WTC11 (cell line): ENCODE measurements around the gene PRPSAP1. TPM values are rescaled to one million over a fixed set of nuclear protein-coding genes. Genes with fewer than 3 reads are reported as not detected.

Experiments used
- ATAC-seq: fragments of 200-7000 bp; cut with Tn5 transposase; 2 replicates; pipeline ENCODE4 v1.10.0; 2021; ENCODE audit warnings: mild to moderate bottlenecking, moderate library complexity
- CTCF ChIA-PET: fragments of 300-600 bp; sonication (Branson Sonifier 250); formaldehyde crosslinking; loops from one replicate; lab custom pipeline; 2021; ENCODE audit warnings: antibody characterized with exemption; lab: Charles Lee
- POLR2A ChIA-PET: fragments of 350-600 bp; sonication (Branson Sonifier 250); formaldehyde crosslinking; loops from one replicate; lab custom pipeline; 2021; ENCODE audit warnings: antibody characterized with exemption; lab: Charles Lee
- DNase-seq: peaks from one replicate; pipeline ENCODE4 v3.0.0; 2021; ENCODE audit warnings: low spot score
- H3K27ac Mint-ChIP-seq: 2 replicates; pipeline ENCODE4 v1.8.0; 2021; ENCODE audit warnings: mixed read lengths
- H3K27me3 Mint-ChIP-seq: 2 replicates; pipeline ENCODE4 v1.8.0; 2021; ENCODE audit warnings: low read depth, mild to moderate bottlenecking, moderate library complexity, mixed read lengths
- H3K36me3 Mint-ChIP-seq: 2 replicates; pipeline ENCODE4 v1.8.0; 2021; ENCODE audit warnings: mixed read lengths
- H3K4me1 Mint-ChIP-seq: 2 replicates; pipeline ENCODE4 v1.8.0; 2022; ENCODE audit warnings: mixed read lengths
- H3K4me3 Mint-ChIP-seq: 2 replicates; pipeline ENCODE4 v1.8.0; 2021; ENCODE audit warnings: mild to moderate bottlenecking, moderate library complexity, mixed read lengths
- H3K9me3 Mint-ChIP-seq: 2 replicates; pipeline ENCODE4 v1.8.0; 2021; ENCODE audit warnings: mixed read lengths
- EMX1 ChIP-seq: fragments of 250-450 bp; sonication (Bioruptor Pico); IDR thresholded peaks from 2 replicates; pipeline ENCODE4 v1.8.0; 2021; ENCODE audit warnings: mild to moderate bottlenecking
- ESRRA ChIP-seq: sonication (generic); formaldehyde crosslinking; IDR thresholded peaks from 2 replicates; pipeline ENCODE4 v1.8.1; 2022; ENCODE audit warnings: mild to moderate bottlenecking, missing genetic modification reagents, borderline replicate concordance
- HMGA2 ChIP-seq: fragments of 250-450 bp; sonication (Bioruptor Pico); IDR thresholded peaks from 2 replicates; pipeline ENCODE4 v1.4.0; 2021; ENCODE audit warnings: mild to moderate bottlenecking, moderate library complexity
- JUN ChIP-seq: sonication (generic); formaldehyde crosslinking; IDR thresholded peaks from 2 replicates; pipeline ENCODE4 v1.8.0; 2023; ENCODE audit warnings: mild to moderate bottlenecking, missing genetic modification reagents
- MYBL2 ChIP-seq: sonication (generic); formaldehyde crosslinking; IDR thresholded peaks from 2 replicates; pipeline ENCODE4 v1.8.1; 2023; ENCODE audit warnings: mild to moderate bottlenecking, moderate library complexity, missing genetic modification reagents
- OVOL2 ChIP-seq: fragments of 250-450 bp; sonication (Bioruptor Pico); IDR thresholded peaks from 2 replicates; pipeline ENCODE4 v1.9.0; 2021; ENCODE audit warnings: mild to moderate bottlenecking, borderline replicate concordance
- RELA ChIP-seq: sonication (generic); formaldehyde crosslinking; IDR thresholded peaks from 2 replicates; pipeline ENCODE4 v1.8.1; 2022; ENCODE audit warnings: missing genetic modification reagents, mild to moderate bottlenecking, borderline replicate concordance
- ZBTB21 ChIP-seq: sonication (generic); formaldehyde crosslinking; IDR thresholded peaks from 2 replicates; pipeline ENCODE4 v1.8.1; 2023; ENCODE audit warnings: mild to moderate bottlenecking, missing genetic modification reagents, borderline replicate concordance
- ZNF219 ChIP-seq: sonication (generic); formaldehyde crosslinking; IDR thresholded peaks from 2 replicates; pipeline ENCODE4 v1.8.0; 2023; ENCODE audit warnings: missing genetic modification reagents, mild to moderate bottlenecking, borderline replicate concordance
- total RNA-seq: library from RNA; stranded (reverse); gene quantifications from 3 replicates; pipeline ENCODE4 v1.2.3, GENCODE V29; 2021
- TF ChIP-seq, protein P1 (sequence below): fragments of 250-450 bp; sonication (Bioruptor Pico); IDR thresholded peaks from 2 replicates; pipeline ENCODE4 v1.9.0; 2021; ENCODE audit warnings: moderate library complexity, mild to moderate bottlenecking, inconsistent platforms, borderline replicate concordance
- TF ChIP-seq, protein P2 (sequence below): sonication (generic); formaldehyde crosslinking; IDR thresholded peaks from 2 replicates; pipeline ENCODE4 v1.8.1; 2023; ENCODE audit warnings: mild to moderate bottlenecking, missing genetic modification reagents, moderate library complexity
- TF ChIP-seq, protein P3 (sequence below): sonication (generic); formaldehyde crosslinking; IDR thresholded peaks from 2 replicates; pipeline ENCODE4 v1.8.0; 2022; ENCODE audit warnings: mild to moderate bottlenecking, missing genetic modification reagents
- TF ChIP-seq, protein P4 (sequence below): sonication (generic); formaldehyde crosslinking; IDR thresholded peaks from 2 replicates; pipeline ENCODE4 v1.8.0; 2022; ENCODE audit warnings: mild to moderate bottlenecking, missing genetic modification reagents
- TF ChIP-seq, protein P5 (sequence below): sonication (generic); formaldehyde crosslinking; IDR thresholded peaks from 2 replicates; pipeline ENCODE4 v1.8.0; 2023; ENCODE audit warnings: mild to moderate bottlenecking, missing genetic modification reagents
- TF ChIP-seq, protein P6 (sequence below): fragments of 250-450 bp; sonication (Bioruptor Pico); IDR thresholded peaks from 2 replicates; pipeline ENCODE4 v1.8.0; 2021; ENCODE audit warnings: mild to moderate bottlenecking
- TF ChIP-seq, protein P7 (sequence below): sonication (generic); formaldehyde crosslinking; IDR thresholded peaks from 2 replicates; pipeline ENCODE4 v1.8.0; 2022; ENCODE audit warnings: mild to moderate bottlenecking, missing genetic modification reagents
- TF ChIP-seq, protein P8 (sequence below): fragments of 250-450 bp; sonication (Bioruptor Pico); conservative IDR thresholded peaks from 2 replicates; pipeline ENCODE4 v1.9.0; 2021; ENCODE audit warnings: mild to moderate bottlenecking
- TF ChIP-seq, protein P9 (sequence below): sonication (generic); formaldehyde crosslinking; IDR thresholded peaks from 2 replicates; pipeline ENCODE4 v1.8.1; 2023; ENCODE audit warnings: mild to moderate bottlenecking, missing genetic modification reagents
- TF ChIP-seq, protein P10 (sequence below): sonication (generic); formaldehyde crosslinking; IDR thresholded peaks from 2 replicates; pipeline ENCODE4 v1.8.0; 2023; ENCODE audit warnings: missing genetic modification reagents, mild to moderate bottlenecking, borderline replicate concordance

The PRPSAP1 gene
- total RNA-seq, 1 experiment from 2014 or later, result 56.5 TPM

DNA sequence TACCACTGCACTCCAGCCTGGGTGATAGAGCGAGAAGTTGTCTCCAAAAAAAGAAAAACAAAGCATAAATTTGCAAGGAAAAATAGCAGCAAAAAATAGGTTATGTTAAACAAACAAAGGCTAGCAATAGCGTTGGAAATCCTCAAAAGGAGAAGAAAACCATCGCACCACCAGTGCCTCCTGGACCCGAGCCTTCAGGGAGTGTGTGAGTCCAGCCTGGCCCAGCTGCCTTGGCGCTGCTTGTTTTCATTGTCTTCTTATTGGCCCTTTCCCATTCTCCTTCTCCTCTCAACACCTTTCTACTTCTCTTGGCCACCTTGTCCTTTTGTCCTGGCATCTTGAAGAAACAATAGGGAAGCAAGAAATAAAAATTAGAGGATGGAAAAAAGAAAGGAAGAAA is 93.0 kb downstream of the PRPSAP1 start:
- no peaks in the 10 kb centered on the region for H3K27me3 Mint-ChIP-seq
- H3K9me3 Mint-ChIP-seq, result peaks cover 5% of the 10 kb centered on the region
- TF ChIP-seq, protein P1, sequence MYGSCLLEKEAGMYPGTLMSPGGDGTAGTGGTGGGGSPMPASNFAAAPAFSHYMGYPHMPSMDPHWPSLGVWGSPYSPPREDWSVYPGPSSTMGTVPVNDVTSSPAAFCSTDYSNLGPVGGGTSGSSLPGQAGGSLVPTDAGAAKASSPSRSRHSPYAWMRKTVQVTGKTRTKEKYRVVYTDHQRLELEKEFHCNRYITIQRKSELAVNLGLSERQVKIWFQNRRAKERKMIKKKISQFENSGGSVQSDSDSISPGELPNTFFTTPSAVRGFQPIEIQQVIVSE (CRISPR knock-in tag), result no peak
- TF ChIP-seq JUN (CRISPR knock-in tag) (no peak), OVOL2 (CRISPR knock-in tag) (no peak), RELA (CRISPR knock-in tag) (no peak), ZBTB21 (no peak), ZNF219 (CRISPR knock-in tag) (no peak), ESRRA (CRISPR knock-in tag) (no peak), MYBL2 (no peak), HMGA2 (no peak), EMX1 (no peak)
- TF ChIP-seq, protein P2, sequence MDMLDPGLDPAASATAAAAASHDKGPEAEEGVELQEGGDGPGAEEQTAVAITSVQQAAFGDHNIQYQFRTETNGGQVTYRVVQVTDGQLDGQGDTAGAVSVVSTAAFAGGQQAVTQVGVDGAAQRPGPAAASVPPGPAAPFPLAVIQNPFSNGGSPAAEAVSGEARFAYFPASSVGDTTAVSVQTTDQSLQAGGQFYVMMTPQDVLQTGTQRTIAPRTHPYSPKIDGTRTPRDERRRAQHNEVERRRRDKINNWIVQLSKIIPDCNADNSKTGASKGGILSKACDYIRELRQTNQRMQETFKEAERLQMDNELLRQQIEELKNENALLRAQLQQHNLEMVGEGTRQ, result no peak
- TF ChIP-seq, protein P3, sequence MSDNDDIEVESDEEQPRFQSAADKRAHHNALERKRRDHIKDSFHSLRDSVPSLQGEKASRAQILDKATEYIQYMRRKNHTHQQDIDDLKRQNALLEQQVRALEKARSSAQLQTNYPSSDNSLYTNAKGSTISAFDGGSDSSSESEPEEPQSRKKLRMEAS, result no peak
- TF ChIP-seq, protein P4, sequence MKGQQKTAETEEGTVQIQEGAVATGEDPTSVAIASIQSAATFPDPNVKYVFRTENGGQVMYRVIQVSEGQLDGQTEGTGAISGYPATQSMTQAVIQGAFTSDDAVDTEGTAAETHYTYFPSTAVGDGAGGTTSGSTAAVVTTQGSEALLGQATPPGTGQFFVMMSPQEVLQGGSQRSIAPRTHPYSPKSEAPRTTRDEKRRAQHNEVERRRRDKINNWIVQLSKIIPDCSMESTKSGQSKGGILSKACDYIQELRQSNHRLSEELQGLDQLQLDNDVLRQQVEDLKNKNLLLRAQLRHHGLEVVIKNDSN (CRISPR knock-in tag), result no peak
- TF ChIP-seq, protein P5, sequence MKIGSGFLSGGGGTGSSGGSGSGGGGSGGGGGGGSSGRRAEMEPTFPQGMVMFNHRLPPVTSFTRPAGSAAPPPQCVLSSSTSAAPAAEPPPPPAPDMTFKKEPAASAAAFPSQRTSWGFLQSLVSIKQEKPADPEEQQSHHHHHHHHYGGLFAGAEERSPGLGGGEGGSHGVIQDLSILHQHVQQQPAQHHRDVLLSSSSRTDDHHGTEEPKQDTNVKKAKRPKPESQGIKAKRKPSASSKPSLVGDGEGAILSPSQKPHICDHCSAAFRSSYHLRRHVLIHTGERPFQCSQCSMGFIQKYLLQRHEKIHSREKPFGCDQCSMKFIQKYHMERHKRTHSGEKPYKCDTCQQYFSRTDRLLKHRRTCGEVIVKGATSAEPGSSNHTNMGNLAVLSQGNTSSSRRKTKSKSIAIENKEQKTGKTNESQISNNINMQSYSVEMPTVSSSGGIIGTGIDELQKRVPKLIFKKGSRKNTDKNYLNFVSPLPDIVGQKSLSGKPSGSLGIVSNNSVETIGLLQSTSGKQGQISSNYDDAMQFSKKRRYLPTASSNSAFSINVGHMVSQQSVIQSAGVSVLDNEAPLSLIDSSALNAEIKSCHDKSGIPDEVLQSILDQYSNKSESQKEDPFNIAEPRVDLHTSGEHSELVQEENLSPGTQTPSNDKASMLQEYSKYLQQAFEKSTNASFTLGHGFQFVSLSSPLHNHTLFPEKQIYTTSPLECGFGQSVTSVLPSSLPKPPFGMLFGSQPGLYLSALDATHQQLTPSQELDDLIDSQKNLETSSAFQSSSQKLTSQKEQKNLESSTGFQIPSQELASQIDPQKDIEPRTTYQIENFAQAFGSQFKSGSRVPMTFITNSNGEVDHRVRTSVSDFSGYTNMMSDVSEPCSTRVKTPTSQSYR (CRISPR knock-in tag), result no peak
- TF ChIP-seq, protein P6, sequence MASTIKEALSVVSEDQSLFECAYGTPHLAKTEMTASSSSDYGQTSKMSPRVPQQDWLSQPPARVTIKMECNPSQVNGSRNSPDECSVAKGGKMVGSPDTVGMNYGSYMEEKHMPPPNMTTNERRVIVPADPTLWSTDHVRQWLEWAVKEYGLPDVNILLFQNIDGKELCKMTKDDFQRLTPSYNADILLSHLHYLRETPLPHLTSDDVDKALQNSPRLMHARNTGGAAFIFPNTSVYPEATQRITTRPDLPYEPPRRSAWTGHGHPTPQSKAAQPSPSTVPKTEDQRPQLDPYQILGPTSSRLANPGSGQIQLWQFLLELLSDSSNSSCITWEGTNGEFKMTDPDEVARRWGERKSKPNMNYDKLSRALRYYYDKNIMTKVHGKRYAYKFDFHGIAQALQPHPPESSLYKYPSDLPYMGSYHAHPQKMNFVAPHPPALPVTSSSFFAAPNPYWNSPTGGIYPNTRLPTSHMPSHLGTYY (CRISPR knock-in tag), result no peak
- TF ChIP-seq, protein P7, sequence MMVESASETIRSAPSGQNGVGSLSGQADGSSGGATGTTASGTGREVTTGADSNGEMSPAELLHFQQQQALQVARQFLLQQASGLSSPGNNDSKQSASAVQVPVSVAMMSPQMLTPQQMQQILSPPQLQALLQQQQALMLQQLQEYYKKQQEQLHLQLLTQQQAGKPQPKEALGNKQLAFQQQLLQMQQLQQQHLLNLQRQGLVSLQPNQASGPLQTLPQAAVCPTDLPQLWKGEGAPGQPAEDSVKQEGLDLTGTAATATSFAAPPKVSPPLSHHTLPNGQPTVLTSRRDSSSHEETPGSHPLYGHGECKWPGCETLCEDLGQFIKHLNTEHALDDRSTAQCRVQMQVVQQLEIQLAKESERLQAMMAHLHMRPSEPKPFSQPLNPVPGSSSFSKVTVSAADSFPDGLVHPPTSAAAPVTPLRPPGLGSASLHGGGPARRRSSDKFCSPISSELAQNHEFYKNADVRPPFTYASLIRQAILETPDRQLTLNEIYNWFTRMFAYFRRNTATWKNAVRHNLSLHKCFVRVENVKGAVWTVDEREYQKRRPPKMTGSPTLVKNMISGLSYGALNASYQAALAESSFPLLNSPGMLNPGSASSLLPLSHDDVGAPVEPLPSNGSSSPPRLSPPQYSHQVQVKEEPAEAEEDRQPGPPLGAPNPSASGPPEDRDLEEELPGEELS (CRISPR knock-in tag), result no peak
- TF ChIP-seq, protein P8, sequence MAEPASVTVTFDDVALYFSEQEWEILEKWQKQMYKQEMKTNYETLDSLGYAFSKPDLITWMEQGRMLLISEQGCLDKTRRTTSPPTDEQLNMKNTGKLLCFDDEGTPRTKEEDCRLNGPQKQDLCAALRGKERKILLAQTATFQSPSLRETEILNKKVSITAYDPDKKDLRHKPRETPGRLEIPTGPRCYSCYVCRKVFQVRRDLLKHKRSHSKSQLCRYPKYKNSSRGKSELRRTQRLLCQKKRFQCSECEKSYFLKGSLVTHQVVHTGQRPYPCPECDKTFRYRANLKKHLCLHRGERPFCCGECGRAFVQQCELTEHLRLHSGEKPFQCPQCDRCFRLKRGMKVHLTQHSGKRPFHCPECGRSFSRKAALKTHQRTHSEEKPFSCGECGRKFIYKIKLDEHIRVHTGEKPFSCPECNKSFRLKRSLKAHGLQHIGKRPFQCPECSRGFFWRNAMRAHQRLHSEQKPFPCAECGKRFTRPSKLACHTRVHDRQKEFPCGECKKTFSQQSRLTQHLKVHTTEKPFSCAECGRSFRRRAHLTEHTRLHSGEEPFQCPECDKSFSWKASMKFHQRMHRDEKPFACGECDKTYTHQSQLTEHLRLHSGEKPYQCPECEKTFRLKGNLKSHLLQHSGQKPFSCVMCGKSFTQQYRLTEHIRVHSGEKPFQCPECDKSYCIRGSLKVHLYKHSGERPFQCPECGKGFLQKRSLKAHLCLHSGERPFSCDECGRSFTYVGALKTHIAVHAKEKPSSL (CRISPR knock-in tag), result no peak
- TF ChIP-seq, protein P9, sequence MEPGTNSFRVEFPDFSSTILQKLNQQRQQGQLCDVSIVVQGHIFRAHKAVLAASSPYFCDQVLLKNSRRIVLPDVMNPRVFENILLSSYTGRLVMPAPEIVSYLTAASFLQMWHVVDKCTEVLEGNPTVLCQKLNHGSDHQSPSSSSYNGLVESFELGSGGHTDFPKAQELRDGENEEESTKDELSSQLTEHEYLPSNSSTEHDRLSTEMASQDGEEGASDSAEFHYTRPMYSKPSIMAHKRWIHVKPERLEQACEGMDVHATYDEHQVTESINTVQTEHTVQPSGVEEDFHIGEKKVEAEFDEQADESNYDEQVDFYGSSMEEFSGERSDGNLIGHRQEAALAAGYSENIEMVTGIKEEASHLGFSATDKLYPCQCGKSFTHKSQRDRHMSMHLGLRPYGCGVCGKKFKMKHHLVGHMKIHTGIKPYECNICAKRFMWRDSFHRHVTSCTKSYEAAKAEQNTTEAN (CRISPR knock-in tag), result no peak
- TF ChIP-seq, protein P10, sequence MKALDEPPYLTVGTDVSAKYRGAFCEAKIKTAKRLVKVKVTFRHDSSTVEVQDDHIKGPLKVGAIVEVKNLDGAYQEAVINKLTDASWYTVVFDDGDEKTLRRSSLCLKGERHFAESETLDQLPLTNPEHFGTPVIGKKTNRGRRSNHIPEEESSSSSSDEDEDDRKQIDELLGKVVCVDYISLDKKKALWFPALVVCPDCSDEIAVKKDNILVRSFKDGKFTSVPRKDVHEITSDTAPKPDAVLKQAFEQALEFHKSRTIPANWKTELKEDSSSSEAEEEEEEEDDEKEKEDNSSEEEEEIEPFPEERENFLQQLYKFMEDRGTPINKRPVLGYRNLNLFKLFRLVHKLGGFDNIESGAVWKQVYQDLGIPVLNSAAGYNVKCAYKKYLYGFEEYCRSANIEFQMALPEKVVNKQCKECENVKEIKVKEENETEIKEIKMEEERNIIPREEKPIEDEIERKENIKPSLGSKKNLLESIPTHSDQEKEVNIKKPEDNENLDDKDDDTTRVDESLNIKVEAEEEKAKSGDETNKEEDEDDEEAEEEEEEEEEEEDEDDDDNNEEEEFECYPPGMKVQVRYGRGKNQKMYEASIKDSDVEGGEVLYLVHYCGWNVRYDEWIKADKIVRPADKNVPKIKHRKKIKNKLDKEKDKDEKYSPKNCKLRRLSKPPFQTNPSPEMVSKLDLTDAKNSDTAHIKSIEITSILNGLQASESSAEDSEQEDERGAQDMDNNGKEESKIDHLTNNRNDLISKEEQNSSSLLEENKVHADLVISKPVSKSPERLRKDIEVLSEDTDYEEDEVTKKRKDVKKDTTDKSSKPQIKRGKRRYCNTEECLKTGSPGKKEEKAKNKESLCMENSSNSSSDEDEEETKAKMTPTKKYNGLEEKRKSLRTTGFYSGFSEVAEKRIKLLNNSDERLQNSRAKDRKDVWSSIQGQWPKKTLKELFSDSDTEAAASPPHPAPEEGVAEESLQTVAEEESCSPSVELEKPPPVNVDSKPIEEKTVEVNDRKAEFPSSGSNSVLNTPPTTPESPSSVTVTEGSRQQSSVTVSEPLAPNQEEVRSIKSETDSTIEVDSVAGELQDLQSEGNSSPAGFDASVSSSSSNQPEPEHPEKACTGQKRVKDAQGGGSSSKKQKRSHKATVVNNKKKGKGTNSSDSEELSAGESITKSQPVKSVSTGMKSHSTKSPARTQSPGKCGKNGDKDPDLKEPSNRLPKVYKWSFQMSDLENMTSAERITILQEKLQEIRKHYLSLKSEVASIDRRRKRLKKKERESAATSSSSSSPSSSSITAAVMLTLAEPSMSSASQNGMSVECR, result no peak
- TF ChIP-seq, all 79 proteins: peak for 0
- POLR2A ChIA-PET, result interaction anchor here (1.1 kb wide), 1 partner anchor 133 kb away, joined by 3 read pairs; no protein-coding TSS in a partner anchor
- DNase-seq, result no peak
- H3K4me1 Mint-ChIP-seq, result peaks cover 17% of the 10 kb centered on the region
- no peak overlapping the region for H3K27ac Mint-ChIP-seq
- H3K4me3 Mint-ChIP-seq, result no peak overlapping the region
- no peak for ATAC-seq
- no peaks in the 10 kb centered on the region for H3K36me3 Mint-ChIP-seq
- CTCF ChIA-PET, result interaction anchor here (1.5 to 8.0 kb wide), 3 partner anchors 10 to 139 kb away, joined by 4 to 70 read pairs (median 7); no protein-coding TSS in a partner anchor
